ENCODE measurements around the gene LIX1L.

LIX1L gene

GRCh38 chr1:145986551-145986950, 28.7 kb upstream of the LIX1L start:
- no peak for DNase-seq (ENCODE audit: extremely low spot score, insufficient read length, low read depth)
- no peak for FAIRE-seq

- FAIRE-seq: no peak
- no peak for DNase-seq (ENCODE audit: extremely low spot score, insufficient read length, low read depth)
Observed at GRCh38 chr1:145985502-145986439, 28.0 kb upstream of the LIX1L start.

- DNase-seq (ENCODE audit: extremely low spot score, insufficient read length, low read depth) (no peak), FAIRE-seq (no peak)
Observed at GRCh38 chr1:145985129-145985501, 27.3 kb upstream of the LIX1L start.

GRCh38 chr1:145983960-145984830, 26.4 kb upstream of the LIX1L start:
- DNase-seq (ENCODE audit: extremely low spot score, insufficient read length, low read depth): no peak
- no peak for FAIRE-seq

GRCh38 chr1:145983206-145983675, 25.4 kb upstream of the LIX1L start:
- DNase-seq (ENCODE audit: extremely low spot score, insufficient read length, low read depth) (no peak), FAIRE-seq (no peak)

- no peak for FAIRE-seq
- no peak for DNase-seq (ENCODE audit: extremely low spot score, insufficient read length, low read depth)
Observed at GRCh38 chr1:145982010-145982723, 24.4 kb upstream of the LIX1L start.

GRCh38 chr1:145980457-145980994, 22.7 kb upstream of the LIX1L start:
- FAIRE-seq (no peak), DNase-seq (ENCODE audit: extremely low spot score, insufficient read length, low read depth) (no peak)

- DNase-seq (ENCODE audit: extremely low spot score, insufficient read length, low read depth) (no peak), FAIRE-seq (peak; percentile 59)
Observed at GRCh38 chr1:145979746-145980456, 22.1 kb upstream of the LIX1L start.

- DNase-seq (ENCODE audit: extremely low spot score, insufficient read length, low read depth): peak; percentile 69
- FAIRE-seq: peak; percentile 98
Observed at GRCh38 chr1:145978854-145979745, 21.3 kb upstream of the LIX1L start.

- no peak for DNase-seq (ENCODE audit: extremely low spot score, insufficient read length, low read depth)
- no peak for FAIRE-seq
Observed at GRCh38 chr1:145978471-145978853, 20.6 kb upstream of the LIX1L start.

- FAIRE-seq: peak; percentile 76
- DNase-seq (ENCODE audit: extremely low spot score, insufficient read length, low read depth): peak; percentile 60
Observed at GRCh38 chr1:145977486-145978470, 20.0 kb upstream of the LIX1L start.

GRCh38 chr1:145977016-145977415, 19.2 kb upstream of the LIX1L start:
- no peak for FAIRE-seq

GRCh38 chr1:145975216-145975615, 17.4 kb upstream of the LIX1L start:
- FAIRE-seq: no peak
- DNase-seq (ENCODE audit: extremely low spot score, insufficient read length, low read depth): no peak

More at GRCh38 chr1:145977016-145977415, 19.2 kb upstream of the LIX1L start:
- DNase-seq (ENCODE audit: extremely low spot score, insufficient read length, low read depth): no peak

GRCh38 chr1:145974721-145975120, 16.9 kb upstream of the LIX1L start:
- FAIRE-seq: no peak

GRCh38 chr1:145972580-145972979, 14.8 kb upstream of the LIX1L start:
- DNase-seq (ENCODE audit: extremely low spot score, insufficient read length, low read depth) (no peak), FAIRE-seq (no peak)

More at GRCh38 chr1:145974721-145975120, 16.9 kb upstream of the LIX1L start:
- no peak for DNase-seq (ENCODE audit: extremely low spot score, insufficient read length, low read depth)

GRCh38 chr1:145967288-145967687, 9.5 kb upstream of the LIX1L start:
- no peak for FAIRE-seq
- DNase-seq (ENCODE audit: extremely low spot score, insufficient read length, low read depth): no peak

- FAIRE-seq (no peak), DNase-seq (ENCODE audit: extremely low spot score, insufficient read length, low read depth) (no peak)
Observed at GRCh38 chr1:145965119-145965744, 7.4 kb upstream of the LIX1L start.
